OCI-LY1 (cell line): ENCODE measurements around the gene CLASRP.

ENCODE experiments used
- CTCF ChIP-seq: fragments of 200-600 bp; sonication (generic), shearing (Covaris generic); IDR thresholded peaks from 2 replicates; pipeline ENCODE4 v1.5.1; 2017; ENCODE audit warnings: mild to moderate bottlenecking, antibody characterized with exemption, low read length, moderate library complexity, mixed read lengths
- EZH2 ChIP-seq: fragments of 200-600 bp; sonication (generic), shearing (Covaris generic); IDR thresholded peaks from 2 replicates; pipeline ENCODE4 v1.8.0; 2017; ENCODE audit warnings: borderline replicate concordance, mixed run types, mild to moderate bottlenecking, antibody characterized with exemption, low read length, moderate library complexity, mixed read lengths

DNA sequence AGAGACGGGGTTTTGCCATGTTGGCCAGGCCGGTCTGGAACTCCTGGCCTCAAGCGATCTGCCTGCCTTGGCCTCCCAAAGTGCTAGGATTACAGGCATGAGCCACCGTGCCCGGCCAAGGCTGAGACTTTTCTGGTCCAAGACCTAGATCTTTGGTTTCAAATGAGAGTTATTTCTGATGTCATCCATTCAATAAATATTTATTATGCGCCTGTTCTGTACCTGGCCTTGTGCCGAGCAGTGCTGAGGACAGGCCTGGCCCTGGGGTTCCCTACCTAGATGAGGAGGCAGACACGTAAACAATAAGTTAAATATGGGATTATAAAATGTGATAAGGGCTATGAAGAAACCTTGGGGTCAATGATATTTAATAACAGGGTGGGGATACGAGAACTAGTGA is 33.1 kb upstream of the CLASRP start:
- no peak for TF ChIP-seq EZH2
- no peak for TF ChIP-seq CTCF
